Right lung (tissue), 5 donors: ENCODE measurements around the gene FOSL1. TPM values are rescaled to one million over a fixed set of nuclear protein-coding genes. Genes with fewer than 3 reads are reported as not detected.
A peak's percentile ranks its signal among the peaks of the same experiment; 100 is the strongest.

ENCODE experiments used
- DNase-seq, 2 donors: peaks; one replicate each; pipeline ENCODE4 v3.0.0-alpha.2; 2013
- polyA plus RNA-seq, 5 donors: library from polyadenylated mRNA; unstranded; fragments of 120-200 nt; gene quantifications; one replicate each; pipeline versions ENCODE4 v1.2.1 to v1.2.3, GENCODE V29; 2013; ENCODE audit warnings: inconsistent platforms in 1 of 5, low replicate concordance in 1 of 5; ENCODE audit not compliant: insufficient read length in 5 of 5, insufficient read depth in 1 of 5

Gene FOSL1
- polyA plus RNA-seq, 5 donors, result 0.12 to 0.19 (median 0.13) TPM; not detected in 2

GRCh38 chr11:65882120-65883057 is 17.8 kb downstream of the FOSL1 start:
- no peak for DNase-seq

- DNase-seq, result no peak
Measured at GRCh38 chr11:65880844-65881421, 19.3 kb downstream of the FOSL1 start.

- no peak for DNase-seq
Measured at GRCh38 chr11:65880027-65880426, 20.2 kb downstream of the FOSL1 start.

DNA sequence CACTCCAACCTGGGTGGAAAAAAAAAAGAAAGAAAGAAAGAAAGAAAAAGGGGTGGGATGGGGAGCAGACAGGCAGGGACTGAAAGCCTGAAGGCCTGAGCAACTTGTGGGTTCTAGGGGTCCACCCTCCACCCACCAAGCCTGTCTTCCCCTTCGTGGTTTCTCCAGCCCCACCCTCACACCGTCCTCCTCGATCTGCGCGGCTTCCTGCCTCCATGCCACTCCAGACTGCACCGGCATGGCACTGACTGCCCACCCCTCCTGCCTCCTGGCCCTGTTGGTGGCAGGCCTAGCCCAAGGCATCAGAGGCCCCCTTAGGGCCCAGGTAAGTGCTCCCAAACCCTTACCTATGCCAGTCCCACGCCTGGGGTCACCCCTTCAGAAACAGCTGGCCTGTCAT is 20.6 kb downstream of the FOSL1 start, which contains the start of gene CTSW:
CTSW (plus strand) TSS at position 221 of the 400 bp plus-strand sequence; CDS start at position 239, 18 bp downstream.
- DNase-seq, result no peak

DNA sequence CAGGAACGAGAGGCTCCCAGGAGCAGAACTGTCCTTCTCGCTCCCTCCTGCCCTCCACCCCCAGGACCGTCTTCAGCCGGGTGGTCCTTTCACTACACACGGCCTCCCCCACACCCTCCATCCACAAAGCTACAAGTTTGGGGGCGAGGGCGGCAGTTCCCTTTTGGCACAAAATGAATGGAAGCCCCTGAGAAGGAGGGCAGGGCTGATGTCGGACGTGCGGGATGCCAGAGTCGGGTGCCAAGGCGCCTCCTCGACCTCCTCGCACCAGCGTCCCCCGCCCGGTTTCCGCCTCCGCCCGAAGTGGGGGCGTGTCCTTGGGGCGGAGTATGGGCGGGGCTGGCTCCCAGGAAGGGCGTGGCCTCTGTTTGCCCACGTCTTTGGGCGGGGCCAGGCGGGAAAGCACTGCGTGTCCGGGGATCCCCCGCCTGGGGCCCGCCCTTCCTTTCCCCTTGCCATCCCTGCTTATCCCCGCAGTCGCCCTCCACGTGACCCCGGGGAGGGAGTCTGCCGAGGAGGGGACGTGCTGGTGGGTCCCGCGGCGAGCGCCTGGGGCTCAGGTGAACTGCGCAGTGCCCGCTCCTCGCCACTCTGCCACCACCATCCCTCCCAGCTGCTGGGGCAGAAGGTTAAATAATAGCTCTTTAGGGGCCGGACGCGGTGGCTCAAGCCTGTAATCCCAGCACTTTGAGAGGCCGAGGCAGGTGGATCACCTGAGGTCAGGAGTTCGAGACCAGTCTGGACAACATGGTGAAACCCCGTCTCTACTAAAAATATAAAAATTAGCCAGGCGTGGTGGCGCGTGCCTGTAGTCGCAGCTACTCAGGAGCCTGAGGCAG is 26.7 kb downstream of the FOSL1 start:
- peak; percentile 95 for DNase-seq

DNA sequence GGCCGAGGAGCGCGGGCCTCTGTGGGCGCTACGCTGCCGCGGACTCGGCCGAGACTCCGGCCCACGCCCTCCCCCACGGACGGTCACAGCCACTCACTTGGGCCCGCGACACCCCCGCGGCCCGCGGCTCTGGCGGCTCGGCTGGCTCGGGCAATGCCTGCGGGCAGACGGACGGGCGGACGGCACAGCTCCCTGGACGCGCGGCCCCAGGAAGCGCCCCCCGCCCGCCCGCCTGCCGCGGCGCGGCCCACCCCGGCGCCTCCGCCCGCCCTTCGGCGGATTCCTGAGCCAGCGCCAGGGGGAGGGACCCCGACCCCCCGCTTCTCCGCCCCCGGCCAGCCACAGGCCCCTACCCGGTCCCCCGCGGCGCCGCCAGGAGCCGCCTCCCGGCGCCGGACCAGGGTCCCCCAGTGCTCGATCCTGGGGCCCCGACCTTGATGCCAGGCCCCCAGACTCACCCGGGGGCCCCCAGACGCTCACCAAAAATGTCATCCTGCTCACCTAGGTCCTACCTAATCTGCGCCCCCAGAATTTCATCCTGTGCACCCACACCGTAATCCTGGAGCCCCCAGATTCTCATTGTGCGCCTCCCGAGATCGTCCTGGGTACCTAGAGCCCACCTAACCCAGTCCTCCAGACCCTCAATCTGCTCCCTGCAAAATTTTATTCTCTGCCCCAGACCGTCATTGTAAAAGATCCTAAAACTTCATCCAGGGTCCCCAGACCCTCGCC is 27.4 kb downstream of the FOSL1 start, which contains the start of gene EFEMP2:
EFEMP2 (minus strand) TSS at position 215 of the 732 bp plus-strand sequence. CDS start 446 bp downstream, outside the sequence.
- peak; percentile 76 to 80 for DNase-seq

DNA sequence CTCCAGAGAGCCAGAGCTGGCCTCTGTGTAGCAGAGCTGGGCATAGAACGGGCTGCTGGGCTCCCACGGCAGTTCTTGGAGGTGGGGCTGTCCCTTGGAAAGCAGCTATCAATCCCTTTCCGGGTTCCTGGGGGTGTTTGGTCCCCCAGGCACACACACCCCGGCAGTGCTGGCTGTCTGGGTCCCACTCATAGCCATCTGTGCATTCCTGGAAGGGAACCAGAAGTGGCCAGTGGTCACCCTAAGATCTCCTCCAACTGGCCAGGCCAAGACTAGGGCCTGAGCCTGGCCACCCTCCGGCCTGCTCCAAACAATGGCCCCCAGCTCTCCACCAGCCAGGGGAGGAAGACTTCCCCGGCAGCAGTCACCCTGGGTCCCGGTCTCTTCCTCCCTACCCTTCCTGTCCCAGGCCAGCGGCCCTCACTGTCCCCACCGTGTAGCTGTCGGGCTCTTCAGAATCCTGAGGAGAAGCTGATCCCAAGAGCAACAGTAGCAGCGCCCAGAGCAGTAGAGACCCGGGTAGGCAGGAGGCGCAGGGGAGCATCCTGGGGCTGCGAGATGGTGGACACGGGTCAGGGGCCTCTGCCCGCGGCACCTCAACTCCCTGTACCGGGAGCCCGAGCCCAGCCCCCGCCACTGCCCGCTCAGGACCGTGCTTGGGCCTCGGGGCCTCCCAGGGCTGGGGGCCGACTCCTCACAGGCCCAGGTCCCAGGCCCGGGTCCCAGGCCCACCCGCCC is 28.2 kb downstream of the FOSL1 start:
- DNase-seq, result no peak

DNA sequence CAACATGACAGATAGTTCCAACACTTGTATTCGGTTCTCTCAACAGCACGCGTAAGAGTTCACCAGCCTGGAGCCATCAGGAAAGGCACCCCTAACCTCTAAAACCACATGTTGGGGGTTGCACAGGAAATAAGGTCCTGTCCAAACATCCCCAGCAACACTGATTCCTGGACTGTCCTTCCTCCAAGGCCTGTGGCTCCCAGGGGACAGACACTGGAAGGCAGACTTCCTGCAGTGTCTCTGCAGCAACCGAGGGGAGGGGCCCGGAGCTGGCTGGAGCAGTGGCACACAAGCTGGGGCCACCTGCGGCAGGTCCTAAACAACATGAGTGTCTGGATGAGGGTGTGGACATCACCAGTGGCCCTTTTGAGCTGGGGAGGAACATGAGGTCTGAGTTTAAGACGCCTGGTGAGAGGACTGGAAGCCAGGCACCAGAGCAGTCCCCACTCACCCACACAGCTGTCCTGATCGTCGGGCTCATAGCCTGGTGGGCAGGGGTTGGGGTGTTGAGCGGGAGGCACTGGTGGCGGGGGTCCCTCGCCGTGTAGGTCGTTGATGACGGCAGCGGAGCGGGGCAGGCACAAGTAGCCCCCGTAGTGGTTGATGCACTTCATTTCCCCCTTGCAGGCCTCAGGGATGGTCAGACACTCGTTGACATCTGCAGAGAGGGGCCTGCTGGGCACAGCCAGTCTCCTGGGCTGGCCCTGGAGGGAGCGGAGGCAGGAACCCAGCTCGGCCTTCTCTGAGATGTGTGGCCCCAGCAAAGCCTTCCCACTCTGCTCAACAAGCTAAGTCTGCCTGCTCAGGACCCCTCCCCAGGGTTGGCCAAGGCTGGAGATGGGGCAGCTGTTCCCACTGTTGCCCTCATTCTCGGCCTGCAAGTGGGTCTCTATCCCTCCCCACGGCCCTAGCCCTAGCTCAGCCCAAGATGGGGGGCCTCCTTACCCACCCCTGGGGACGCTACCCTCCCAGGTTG is 29.2 kb downstream of the FOSL1 start:
- DNase-seq, result no peak

DNA sequence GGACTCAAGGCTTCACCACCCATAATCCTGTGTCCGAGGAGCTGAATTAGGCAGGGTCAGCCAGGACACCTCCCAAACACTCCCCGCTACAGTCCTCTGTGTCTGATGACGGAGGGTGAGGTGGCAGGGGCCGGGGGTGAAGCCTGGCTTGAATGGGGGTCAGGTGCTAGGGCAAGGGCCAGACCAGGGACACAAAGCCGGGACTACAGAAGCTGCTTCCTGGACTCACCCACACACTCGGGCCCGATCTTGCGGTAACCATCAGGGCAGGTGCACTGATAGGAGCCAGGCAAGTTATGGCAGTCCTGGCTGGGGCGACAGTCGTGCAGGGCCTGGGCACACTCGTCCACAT is 29.9 kb downstream of the FOSL1 start:
- no peak for DNase-seq

DNA sequence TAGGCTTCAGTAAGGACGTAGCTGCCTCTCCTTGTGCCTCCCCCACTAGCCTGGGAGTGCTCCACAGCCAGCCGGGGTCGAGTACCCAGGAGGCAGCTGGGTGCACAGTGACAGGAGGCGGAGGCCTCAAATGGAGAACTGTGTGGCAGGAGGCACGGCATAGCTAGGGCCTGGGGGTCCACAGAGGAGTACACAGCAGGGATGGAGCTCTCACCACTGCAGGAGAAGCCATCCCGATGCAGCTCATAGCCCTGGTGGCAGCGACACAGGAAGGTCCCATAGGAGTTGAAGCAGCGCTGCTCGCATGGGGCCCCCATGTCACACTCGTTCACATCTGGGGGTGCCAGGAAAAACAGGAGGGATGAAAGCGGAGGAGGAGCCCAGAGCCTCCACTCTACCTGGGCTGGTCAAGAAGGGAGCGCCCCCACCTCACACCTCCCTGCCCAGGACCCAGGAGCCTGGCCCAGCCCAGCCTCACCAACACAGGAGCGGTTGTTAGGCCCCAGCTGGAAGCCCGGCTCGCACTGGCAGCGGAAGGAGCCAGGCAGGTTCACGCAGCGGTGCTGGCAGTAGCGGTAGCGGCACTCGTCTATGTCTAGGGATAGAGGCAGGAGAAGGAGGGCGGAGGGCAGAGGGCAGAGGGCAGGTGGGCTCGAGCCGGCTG is 30.4 kb downstream of the FOSL1 start:
- no peak for DNase-seq

DNA sequence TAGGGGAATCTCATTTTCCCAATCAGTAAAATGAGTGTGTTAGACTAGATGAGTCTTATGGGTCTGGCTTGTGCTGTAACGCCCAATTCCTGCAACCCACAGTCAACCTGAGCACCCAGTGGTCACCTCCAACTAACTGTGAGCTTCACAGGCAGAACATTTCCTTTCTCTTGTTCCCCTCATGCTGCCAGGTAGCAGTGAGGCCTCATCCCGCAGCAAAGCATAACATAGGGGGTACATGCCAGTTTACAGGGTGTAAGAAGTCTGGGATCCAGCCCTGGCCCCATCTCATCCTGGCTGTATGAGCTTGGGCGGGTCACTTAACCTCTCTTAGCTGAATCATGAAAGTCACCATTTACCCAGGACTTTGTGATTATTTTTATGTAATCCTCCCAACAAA is 31.3 kb downstream of the FOSL1 start:
- DNase-seq, result no peak

- no peak for DNase-seq
Measured at GRCh38 chr11:65868076-65868667, 32.0 kb downstream of the FOSL1 start.

DNA sequence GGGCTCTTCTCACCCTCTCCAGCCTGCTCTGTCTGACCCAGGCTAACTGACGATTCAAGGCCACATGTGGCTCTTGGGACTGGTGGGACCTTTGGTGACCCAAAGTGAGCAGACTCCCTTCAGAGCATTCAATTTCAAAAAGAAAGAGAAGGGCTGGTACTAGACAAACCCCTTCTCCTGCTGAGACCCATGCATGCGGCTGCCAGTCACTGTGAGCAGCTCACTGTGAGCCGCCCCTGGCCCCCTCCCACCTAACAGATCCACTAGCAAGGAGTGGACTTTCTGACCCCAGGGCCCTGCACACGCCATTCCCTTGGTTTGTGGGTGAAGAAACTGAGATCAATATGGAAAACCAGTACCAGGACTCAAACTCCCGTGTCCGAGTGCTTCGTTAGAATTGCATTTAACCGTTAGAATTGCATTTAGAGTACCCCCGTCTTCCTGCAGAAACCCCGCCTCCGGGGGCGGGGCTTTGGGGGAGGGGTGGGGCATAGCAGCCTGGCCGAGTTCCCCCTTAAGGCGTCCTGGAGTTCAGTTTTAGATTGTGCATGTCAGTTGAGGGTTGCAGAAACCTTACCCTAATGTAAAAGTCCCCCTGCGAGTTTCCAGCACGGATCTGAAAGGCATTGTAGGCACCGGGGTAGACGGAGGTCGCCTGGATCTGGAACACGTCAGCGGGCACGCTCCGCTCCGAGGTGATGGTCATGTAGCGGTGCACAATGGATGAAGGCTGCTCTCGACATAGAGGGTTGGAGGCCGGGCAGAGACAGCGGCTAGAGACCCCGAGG is 32.7 kb downstream of the FOSL1 start:
- no peak for DNase-seq

DNA sequence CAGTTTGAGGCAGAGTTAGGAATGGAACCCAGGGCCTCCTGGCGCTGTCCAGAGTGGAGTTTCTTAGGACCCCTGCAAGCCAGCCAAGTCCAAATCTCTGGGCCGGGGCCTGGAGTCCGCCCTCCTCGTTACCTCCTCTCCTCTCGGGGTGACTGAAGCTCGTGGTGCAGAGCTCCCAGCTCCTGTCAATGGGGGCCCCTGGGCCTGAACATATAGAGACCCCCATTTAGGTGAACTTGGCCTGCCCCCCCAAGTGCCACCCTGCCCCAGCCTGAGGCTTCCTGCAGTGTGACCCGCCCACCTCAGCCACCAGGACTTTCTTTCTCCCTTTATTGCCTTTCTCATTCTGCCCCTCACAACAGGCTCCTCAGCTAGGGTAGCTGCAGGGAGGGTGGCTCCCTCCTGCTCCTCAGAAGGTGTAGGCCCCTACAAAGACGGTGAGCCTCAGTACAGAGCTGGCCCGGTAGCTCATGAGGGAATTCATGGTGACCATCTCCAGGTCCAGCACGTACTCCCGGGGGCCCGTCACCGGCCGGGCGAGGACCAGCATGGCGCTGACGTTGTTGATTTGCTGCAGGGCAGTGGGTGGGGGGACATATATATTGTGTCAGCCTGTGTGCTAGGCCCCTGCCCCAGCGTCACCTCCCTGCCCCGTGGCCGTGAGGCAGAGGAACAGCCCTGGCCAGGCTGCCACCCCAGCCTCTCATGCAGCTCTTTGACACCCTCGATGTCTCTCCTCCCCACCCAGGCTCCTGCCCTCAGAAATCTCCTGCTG is 33.5 kb downstream of the FOSL1 start:
- no peak for DNase-seq

GRCh38 chr11:65865550-65866172 is 34.5 kb downstream of the FOSL1 start:
- DNase-seq, result no peak
